Measurements from ENCODE around the gene LRIT1. TPM values are rescaled to one million over a fixed set of nuclear protein-coding genes. Genes with fewer than 3 reads are reported as not detected.

Gene LRIT1
- total RNA-seq, 6 experiments from 2014 or later: not detected

DNA sequence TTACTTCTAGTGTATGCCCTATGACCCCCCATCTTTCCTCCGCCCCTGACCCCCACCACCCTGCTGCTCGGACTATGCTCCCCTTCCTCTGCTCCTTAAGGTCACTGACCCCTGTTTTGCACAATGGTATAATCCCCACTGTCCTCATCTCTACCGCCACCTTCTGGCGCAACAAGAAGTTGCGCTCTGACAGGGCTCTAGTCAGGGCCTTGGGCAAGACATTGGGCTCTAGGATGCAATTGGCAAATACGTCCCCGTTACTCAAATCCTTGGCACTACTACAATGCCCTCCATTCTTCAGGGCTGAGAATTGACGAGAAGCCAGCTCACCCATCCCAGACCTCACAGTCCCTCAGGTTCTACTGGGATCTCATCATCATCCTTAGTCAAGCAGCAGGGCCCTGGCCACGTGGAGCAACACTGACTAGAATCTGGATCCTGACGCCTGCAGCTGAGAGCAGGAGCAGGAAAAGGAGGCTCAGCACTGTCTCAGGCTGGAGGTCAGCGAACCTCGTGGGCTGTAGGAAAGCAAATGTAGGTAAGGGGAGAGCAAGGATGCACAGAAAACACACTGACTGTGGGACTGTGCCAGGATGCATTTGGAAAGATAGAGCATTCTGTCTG, 26.6 kb downstream of the LRIT1 start:
- H3K27ac ChIP-seq: no peak overlapping the region
- H3K9me3 ChIP-seq: no peaks in the 10 kb centered on the region
- no peaks in the 10 kb centered on the region for H3K27me3 ChIP-seq
- no peaks in the 10 kb centered on the region for H3K36me3 ChIP-seq
- intact Hi-C loops (cut with DNase I): no loop called here
- H3K4me1 ChIP-seq: no peaks in the 10 kb centered on the region
- WGBS (ENCODE audit: insufficient coverage, low coverage, low lambda C conversion rate, missing lambda C conversion rate): 35% methylated on average over 7 of the region's 12 CpGs
- ATAC-seq (peak in 3 of 4 donors; percentile 33 to 83 (median 37)), DNase-seq (no peak)
- TF ChIP-seq, protein P1, sequence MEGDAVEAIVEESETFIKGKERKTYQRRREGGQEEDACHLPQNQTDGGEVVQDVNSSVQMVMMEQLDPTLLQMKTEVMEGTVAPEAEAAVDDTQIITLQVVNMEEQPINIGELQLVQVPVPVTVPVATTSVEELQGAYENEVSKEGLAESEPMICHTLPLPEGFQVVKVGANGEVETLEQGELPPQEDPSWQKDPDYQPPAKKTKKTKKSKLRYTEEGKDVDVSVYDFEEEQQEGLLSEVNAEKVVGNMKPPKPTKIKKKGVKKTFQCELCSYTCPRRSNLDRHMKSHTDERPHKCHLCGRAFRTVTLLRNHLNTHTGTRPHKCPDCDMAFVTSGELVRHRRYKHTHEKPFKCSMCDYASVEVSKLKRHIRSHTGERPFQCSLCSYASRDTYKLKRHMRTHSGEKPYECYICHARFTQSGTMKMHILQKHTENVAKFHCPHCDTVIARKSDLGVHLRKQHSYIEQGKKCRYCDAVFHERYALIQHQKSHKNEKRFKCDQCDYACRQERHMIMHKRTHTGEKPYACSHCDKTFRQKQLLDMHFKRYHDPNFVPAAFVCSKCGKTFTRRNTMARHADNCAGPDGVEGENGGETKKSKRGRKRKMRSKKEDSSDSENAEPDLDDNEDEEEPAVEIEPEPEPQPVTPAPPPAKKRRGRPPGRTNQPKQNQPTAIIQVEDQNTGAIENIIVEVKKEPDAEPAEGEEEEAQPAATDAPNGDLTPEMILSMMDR (IDR thresholded peaks at IDR 0.05): peak in 1 of 4 donors; percentile 33
- no peak for TF ChIP-seq POLR2A (IDR thresholded peaks at IDR 0.05)
- H3K4me3 ChIP-seq: no peak overlapping the region

DNA sequence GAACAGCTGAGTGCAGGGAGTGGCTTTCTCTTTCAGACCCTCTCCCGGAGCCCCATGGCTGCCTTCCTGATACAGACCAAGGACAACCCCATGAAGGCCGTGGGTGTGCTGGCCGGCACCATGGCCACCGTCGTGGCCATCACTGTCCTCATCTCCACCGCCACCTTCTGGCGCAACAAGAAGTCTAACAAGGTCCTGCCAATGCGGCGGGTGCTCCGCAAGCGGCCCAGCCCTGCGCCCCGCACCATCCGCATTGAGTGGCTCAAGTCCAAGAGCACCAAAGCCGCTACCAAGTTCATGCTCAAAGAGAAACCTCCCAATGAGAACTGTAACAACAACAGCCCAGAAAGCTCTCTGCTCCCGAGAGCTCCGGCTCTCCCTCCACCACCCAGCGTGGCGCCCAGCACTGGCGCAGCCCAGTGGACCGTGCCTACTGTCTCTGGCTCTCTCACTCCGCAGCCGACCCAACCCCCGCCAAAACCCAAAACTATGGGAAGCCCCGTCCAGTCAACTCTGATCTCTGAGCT, 27.2 kb downstream of the LRIT1 start:
- H3K9me3 ChIP-seq: no peaks in the 10 kb centered on the region
- 69% methylated on average over 3 of the region's 25 CpGs for WGBS (ENCODE audit: insufficient coverage, low coverage, low lambda C conversion rate, missing lambda C conversion rate)
- no peaks in the 10 kb centered on the region for H3K36me3 ChIP-seq
- intact Hi-C loops (cut with DNase I): no loop called here
- no peaks in the 10 kb centered on the region for H3K4me1 ChIP-seq
- ATAC-seq: peak in 2 of 4 donors; percentile 15 to 20
- H3K4me3 ChIP-seq: no peak overlapping the region
- no peak overlapping the region for H3K27ac ChIP-seq
- TF ChIP-seq, protein P1 (IDR thresholded peaks at IDR 0.05): no peak
- TF ChIP-seq POLR2A (IDR thresholded peaks at IDR 0.05): no peak
- no peaks in the 10 kb centered on the region for H3K27me3 ChIP-seq
- DNase-seq: no peak

DNA sequence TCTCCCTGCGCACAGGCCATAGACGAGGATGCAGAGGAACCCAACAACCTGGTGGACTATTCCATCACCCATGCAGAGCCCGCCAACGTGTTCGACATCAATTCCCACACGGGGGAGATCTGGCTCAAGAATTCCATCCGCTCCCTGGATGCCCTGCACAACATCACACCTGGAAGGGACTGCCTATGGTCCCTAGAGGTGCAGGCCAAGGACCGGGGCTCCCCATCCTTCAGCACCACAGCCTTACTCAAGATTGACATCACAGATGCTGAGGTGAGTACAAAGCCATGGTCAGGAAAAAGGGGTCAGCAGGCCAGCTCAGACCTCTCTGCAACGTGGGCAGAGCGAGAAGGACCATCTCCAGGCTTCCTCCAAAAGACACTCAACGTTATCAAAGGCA, 28.3 kb downstream of the LRIT1 start:
- WGBS (ENCODE audit: insufficient coverage, low coverage, low lambda C conversion rate, missing lambda C conversion rate): 88% methylated on average over 11 of the region's 11 CpGs
- intact Hi-C loops (cut with DNase I): no loop called here
- H3K27me3 ChIP-seq: no peaks in the 10 kb centered on the region
- H3K36me3 ChIP-seq: no peaks in the 10 kb centered on the region
- H3K27ac ChIP-seq: no peak overlapping the region
- DNase-seq (no peak), ATAC-seq (no peak)
- no peaks in the 10 kb centered on the region for H3K4me1 ChIP-seq
- H3K4me3 ChIP-seq: no peak overlapping the region
- no peaks in the 10 kb centered on the region for H3K9me3 ChIP-seq
- TF ChIP-seq, protein P1 (IDR thresholded peaks at IDR 0.05): no peak
- no peak for TF ChIP-seq POLR2A (IDR thresholded peaks at IDR 0.05)

DNA sequence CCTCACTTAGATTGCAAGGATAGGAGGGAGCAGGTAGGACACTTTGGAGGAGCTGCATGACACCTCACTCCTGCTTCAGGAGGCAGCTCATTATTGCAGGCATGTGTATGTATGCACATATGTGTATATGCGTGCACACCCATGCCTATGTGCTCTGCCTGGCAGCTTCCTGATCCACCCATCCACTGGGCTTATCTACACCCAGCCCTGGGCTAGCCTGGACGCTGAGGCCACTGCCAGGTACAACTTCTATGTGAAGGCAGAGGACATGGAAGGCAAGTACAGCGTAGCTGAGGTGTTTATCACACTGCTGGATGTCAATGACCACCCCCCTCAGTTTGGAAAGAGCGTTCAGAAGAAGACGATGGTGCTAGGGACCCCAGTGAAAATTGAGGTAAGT, 29.3 kb downstream of the LRIT1 start:
- no peak for DNase-seq
- Histone ChIP-seq H3K4me1 (no peaks in the 10 kb centered on the region), H3K27ac (no peak overlapping the region), H3K27me3 (no peaks in the 10 kb centered on the region), H3K36me3 (no peaks in the 10 kb centered on the region), H3K9me3 (no peaks in the 10 kb centered on the region), H3K4me3 (no peak overlapping the region)
- 60% methylated on average over 4 of the region's 5 CpGs for WGBS (ENCODE audit: insufficient coverage, low coverage, low lambda C conversion rate, missing lambda C conversion rate)
- no peak for TF ChIP-seq POLR2A (IDR thresholded peaks at IDR 0.05)
- TF ChIP-seq, protein P1 (IDR thresholded peaks at IDR 0.05): no peak
- peak in 1 of 4 donors; percentile 13 for ATAC-seq
- intact Hi-C loops (cut with DNase I): no loop called here
